Thyroid gland (tissue), 4 donors: Measurements from ENCODE around the gene ATAD2B.

Experiments
- CTCF ChIP-seq, 6 experiments: fragments of 200-600 bp in 3 of 6; fragments of 450-650 bp in 3 of 6; sonication (generic) in 3 of 6; IDR thresholded peaks; one replicate each; pipeline ENCODE4 v1.5.1; 2016 to 2019; ENCODE audit warnings: antibody characterized with exemption in 6 of 6, mild to moderate bottlenecking in 2 of 6, inconsistent platforms in 1 of 6, moderate library complexity in 1 of 6
- POLR2A ChIP-seq, 2 donors: fragments of 450-650 bp; IDR thresholded peaks; one replicate each; pipeline ENCODE4 v1.6.1; 2017; ENCODE audit warnings: antibody characterized with exemption in 2 of 2, mild to moderate bottlenecking in 2 of 2, moderate library complexity in 1 of 2

GRCh38 chr2:23918837-23919489 is 8.0 kb downstream of the ATAD2B start:
- no peak for TF ChIP-seq POLR2A (IDR thresholded peaks at IDR 0.05)
- TF ChIP-seq CTCF (IDR thresholded peaks at IDR 0.05) = no peak
